Measurements from ENCODE around the gene CLASRP.

The CLASRP gene

DNA sequence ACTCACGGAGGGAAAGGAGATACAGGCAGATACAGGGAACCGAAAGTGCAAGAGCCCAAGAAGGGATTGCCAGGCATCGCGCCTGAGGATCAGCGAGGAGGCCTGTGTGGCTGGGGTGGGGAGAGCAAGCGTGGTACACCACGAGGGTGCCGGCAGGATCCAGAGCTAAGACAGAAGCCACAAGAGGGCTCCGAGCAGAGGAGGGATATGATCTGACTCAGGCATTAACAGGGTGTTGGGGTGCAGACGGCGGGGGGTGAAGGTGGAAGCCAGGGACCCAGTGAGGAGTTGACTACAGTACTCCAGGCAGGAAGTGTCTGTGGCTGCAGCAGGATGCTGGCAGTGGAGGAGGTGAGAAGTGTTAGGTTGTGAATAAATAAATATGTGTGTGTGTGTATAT is 48.7 kb downstream of the CLASRP start:
- peak in 3 of 4 experiments; percentile 41 to 64 (median 51) for DNase-seq

DNA sequence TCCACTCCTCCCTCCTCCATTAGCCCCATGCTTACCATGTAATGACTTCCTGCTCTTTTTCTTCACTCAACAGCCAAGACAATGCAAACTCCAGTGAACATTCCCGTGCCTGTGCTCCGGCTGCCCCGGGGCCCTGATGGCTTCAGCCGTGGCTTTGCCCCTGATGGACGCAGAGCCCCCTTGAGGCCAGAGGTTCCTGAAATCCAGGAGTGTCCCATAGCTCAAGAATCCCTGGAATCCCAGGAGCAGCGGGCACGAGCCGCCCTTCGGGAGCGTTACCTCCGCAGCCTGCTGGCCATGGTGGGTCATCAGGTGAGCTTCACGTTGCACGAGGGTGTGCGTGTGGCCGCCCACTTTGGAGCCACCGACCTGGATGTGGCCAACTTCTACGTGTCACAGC is 51.2 kb downstream of the CLASRP start:
- DNase-seq = no peak

DNA sequence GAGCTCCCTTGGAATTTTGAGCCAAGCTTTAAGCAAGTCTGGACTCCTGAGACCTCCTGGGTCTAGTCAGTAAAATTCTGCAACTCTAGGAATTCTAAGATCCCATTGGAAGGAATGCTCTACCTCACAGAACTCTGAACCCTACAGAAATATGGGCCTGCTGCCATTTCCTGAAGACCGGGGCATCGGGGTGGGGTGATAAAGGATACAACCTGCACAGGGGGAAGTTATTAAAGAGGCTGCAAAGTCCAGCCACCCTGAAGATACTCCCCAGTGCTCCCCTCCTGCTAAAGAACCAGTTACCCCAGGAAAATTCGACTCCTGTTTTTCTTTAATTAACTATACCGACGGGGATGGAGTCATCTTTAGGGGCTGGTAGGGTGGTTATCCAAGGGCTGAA is 51.8 kb downstream of the CLASRP start:
- no peak for DNase-seq

DNA sequence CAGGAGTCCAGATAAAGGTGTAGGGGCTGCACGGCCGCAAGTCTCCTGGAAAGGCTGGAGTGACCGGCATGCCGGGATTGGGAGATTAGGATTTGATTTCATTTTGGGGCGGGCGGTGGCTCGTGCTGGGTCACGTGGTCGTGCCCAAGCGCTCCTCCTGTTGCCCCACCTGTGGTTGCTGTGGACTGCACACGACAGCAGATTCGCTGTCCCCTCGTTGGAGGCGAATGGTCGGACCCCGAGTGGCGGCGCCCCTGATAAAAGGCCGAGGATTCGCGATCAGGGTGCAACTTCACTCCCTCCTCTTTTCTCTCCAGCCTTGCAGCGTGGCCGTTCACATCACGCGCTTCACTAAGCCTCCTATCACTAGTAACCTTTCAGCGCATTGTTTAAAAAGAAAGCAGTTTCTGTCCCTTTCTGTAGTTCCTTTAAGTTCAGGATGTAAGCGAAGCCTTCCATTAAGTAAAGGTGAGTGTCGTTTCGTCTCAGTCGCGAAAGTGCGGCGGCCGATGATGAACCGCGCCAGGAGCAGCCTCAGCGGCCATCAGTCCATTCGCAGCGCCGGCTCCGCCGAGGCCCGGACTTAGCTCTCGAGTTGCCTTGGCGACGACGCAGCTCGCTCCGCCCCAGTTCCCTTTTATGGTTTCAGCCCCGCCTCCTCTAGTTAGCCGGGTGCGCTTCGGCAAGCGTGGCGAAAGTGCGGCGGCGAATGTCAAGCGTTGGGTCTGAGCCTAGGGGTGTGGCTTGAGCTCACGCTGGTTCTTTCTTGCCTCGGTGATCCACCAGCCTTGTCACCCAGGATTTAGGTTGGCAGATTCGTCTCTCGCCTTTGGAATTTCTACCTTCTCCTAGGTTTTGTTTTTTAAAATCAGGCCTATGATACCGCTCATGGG is 52.4 kb downstream of the CLASRP start:
- peak; percentile 99 to 100 (median 100) for DNase-seq

DNA sequence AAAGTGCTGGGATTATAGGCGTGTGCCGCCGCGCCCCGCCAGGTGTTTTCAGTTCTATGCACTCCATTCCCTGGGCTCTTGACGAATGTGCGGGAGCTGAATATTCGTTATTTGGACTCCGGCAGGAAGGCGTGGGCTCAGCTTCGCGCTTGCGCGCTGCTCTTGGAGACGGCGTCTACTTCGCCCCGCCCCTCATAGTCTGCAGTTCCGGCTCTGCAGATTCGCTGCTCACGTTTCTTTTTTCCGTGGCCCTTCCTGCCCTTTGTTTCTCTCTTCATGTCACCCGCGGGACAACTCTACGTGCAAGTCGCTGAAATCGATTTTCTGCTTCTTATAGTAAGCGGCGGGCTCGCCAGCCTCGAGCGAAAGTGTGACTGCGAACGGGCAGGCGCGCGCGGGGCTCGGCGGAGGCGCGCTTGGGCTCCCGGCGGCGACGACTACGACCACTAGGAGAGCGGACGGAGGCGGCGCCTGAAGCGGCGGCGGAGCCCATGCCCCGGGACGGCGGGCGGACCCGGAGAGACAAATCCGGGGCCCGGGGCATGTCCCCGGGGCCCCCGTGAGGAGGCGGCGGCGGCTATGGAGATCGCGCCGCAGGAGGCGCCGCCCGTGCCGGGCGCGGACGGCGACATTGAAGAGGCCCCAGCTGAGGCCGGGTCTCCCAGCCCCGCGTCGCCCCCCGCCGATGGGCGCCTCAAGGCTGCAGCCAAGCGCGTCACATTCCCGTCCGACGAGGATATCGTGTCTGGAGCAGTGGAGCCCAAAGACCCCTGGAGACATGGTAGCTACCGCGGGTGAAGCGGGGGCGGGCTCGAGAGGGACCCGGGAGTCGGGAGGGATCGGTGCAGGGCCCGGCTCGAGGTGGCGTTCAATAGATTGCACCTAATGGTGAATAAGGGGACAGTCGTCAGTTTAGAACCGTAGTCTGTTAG is 54.2 kb downstream of the CLASRP start, which contains the start of gene PPP1R37:
TSS of gene PPP1R37 (plus strand) at position 433 of the 932 bp plus-strand sequence. CDS start at position 580, 147 bp downstream.
- DNase-seq = peak; percentile 96 to 99 (median 98)

DNA sequence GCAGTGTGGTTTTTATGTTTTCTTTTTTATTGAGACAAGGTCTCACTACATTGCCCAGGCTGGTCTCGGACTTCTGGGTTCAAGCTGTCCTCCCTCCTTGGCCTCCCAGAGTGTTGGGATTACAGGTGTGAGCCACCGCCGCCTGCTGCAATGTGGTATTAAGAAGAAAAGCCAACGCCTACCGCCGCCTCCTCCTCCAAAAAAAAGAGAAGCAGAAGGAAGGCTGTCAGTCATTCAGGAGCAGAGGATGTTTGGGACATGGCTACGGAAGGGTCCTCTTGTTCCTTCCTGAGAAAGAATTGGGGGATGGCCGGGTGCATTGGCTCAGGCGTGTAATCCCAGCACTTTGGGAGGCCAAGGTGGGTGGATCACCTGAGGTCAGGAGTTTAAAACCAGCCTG is 55.3 kb downstream of the CLASRP start:
- peak in 3 of 4 experiments; percentile 24 to 51 (median 46) for DNase-seq

DNA sequence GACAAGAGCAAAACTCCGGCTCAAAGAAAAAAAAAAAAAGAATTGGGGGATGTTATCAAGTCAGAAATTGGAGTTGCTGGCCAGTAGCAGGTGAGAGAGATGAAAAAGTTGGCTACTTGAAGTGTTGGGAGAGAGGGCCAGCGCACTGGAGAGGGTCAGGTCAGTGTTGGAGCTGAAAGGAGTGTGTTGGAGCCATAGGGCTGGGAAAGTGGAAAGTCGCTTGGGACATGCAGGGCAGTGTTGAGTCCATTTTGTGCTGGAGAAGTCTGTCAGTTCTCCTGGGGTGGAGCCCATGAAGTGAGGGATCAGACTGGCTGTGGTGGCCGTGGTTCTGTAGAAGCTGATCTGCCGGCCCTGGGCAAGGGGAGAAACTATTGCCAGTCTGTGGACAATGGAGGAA is 55.9 kb downstream of the CLASRP start:
- no peak for DNase-seq

DNA sequence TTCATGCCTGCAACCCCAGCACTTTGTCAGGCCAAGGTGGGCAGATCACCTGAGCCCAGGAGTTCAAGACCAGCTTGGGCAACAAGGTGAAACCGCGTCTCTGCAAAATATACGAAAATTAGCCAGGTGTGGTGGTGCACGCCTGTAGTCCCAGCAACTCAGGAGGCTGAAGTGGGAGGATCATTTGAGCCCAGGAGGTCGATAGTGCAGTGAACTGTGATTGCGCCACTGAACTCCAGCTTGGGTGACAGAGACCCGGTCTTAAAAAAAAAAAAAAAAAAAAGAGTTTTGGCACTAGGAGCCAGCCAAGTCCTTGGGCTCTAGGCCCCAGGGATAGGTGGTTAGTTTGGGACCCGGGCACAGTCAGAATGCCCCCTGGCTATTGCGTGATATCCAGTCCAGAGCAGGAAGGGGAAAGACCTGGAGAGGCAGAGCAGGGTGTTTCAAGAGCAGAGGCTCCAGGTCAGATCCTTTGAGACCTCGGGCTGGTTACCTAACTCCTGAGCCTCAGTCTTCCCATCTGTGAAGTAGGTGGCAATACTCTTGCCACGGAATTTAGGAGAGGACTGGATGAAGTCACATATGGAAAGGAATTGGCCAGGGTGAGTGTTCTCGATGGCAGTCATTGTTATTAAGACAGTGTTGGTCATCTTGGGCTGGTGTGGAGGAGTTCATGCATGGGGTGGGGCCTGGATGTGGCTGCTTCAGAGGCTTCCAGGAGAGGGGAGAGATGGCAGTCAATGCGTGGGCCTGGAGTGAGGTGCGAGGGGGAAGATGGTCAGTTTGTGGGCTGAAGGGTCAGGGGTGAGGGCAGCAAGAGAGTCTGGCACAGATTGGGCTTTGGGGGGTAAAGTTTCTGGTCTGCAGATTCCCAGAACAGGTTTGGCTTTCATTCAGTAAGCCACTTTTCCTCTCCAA is 56.9 kb downstream of the CLASRP start:
- peak in 1 of 4 experiments; percentile 36 for DNase-seq

DNA sequence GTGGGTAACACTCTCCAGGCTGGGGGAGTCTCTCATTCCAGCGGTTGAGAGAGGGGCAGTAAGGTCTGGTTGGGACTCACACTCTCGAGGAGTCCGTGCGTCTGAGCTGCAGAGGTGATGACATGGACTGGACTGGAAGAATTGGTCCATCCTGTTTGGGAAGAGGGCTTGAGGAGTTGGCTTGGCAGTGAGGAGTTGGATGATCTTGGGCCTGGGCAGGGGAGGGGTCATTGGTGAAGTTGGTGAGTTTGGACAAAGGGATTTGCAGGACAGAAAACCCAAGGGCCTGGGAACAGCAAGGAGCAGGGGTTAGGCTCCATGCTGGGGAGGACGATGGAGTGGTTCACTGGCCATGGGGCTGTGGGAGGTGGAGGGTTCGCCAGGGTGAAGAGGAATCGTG is 57.9 kb downstream of the CLASRP start:
- DNase-seq = no peak

DNA sequence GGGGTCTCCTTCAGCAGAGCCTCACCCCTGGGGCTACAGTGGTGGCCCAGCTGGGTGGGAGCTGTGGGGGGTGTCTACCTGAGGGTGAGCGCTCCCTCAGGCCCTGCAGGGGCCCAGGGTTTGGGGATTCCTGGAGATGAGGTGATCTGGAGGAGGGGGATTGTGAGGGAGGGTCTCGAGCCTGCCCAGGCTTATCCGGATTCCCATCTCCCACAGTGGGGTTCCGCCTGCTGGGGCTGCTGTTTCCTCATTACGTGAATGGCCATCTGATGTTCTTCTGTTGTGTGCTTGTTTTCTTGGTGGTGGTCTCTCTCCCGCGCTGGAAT is 58.6 kb downstream of the CLASRP start:
- no peak for DNase-seq

DNA sequence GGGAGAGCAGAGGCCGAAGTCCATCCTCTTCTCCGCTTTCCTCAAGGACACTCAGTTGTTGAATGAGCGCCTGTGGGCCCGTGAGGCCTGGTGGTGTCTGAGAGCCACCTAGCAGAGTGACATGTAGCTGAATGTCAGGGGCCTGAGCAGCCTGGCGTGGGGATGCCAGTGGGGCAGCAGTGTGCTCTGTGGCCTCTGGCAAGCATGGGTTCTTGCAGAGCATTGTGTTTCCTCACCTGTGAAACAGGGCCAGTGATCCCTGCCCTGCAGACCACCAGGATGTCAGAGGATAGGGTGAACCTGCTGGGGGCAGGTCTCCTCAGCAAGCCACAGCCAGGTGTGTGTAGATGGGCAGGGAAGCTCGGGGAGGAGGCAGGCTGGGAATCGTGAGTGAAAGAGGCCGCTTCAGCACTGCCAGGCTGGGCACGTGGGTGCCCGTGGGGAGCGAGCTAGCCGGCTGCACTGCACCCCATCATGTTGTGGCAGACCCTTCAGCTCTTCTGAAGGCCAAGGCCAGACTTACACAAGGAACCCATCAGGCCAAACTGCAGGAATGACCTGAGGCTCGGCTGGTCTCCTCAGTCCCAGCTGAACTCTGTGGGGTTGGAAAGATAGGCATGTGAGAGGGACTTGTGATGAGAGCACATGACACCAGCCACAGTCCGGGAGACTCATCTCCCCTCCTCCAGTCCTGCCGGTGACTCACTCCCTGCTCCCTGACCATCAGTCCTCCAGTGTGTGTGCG is 59.1 kb downstream of the CLASRP start:
- DNase-seq = peak; percentile 89 to 96 (median 94)

DNA sequence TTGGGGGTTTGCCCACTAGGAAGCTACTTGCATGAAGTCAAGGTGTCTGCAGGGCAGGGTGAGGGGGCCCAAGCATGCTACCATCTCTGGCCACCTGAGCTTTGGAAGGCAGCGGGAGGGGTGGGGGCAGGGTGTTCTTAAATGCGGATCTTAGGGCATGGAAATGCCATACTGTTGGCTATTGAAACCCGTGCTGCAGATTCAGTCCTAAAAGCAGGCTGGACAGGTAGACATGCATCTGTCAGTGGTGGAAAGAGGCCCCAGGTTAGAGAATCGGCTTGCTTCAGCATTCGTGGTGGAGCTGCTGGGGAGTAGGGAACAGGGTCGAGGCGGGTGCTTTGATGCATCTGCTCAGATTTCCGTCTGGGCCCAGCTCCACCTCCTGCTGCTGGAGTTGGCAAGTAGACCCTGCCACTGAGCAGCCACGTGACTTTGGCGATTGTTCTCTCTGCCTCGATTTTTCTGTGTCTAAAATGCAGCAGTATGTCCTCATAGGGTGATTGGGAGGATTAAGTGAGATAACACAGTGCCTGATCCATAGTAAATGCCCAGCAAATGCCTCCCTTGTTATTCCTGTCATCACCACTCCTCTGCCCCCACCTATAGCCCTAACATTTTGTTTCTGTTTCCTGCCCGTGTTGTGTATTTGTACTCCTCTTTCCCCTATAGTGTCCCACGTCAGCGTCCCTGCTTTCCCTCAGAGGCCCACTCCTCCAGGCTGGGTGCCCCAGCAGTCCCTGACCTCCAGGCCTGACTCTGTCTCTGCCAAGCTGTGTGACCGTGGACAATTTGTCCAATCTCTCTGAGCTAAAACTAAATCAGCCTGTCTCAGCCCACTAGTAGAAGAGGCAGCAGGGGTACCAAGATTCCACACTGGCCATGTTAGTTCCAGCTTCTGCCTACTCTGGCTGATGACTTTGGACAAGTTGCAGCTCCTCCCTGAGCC is 59.9 kb downstream of the CLASRP start:
- no peak for DNase-seq

DNA sequence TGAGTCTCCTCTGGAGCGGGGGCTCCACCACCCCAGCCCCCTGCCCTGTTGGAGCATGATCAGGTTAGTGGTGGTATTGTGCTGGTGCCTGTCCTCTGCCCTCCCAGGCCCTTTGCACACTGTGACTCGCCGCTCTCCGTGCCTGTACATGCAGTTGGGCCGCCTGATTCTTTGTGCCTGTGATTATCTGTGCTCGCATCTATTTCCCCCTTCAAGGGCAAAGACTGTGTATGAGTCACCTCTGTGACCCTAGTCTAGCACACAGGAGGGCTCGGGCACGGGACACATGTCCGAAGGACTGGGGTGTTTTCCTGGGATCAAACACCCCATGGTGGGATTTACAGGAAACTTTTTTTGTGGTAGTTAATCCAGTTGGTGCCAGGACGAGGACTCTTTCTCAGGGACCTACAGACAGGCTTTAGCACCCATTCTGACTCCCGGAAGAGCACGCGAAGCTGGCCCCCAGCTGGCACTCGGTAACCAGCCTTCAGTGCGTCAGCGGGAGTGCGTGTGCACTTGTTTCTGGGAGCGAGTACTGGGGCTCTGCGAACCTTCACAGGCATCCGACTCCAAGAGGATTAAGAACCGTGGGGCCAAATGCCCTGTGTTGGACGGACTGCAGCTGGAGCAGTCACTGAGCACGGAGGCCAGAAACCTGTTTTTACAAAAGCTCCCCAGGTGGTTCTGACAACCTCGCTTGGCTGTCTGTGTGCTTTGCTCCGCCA is 60.8 kb downstream of the CLASRP start:
- DNase-seq = no peak

DNA sequence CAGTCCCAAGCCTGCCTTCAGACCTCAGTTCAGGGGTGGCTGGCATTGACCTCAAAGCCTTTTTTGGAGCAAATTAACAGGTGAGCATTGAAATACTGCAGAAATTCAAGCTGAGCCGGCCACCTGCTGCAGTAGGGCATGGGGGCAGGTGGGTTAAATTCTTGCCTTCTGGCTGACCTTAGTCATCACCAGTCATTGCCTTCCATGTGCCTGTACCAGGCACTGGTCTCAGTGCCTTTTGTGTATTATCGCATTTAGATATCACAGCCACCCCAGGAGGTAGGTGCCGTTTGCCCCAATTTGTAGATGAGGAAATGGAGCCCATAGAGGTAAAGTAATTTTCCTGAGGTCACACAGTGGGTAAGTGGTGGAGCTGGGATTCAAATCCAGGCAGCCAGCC is 61.4 kb downstream of the CLASRP start:
- no peak for DNase-seq

DNA sequence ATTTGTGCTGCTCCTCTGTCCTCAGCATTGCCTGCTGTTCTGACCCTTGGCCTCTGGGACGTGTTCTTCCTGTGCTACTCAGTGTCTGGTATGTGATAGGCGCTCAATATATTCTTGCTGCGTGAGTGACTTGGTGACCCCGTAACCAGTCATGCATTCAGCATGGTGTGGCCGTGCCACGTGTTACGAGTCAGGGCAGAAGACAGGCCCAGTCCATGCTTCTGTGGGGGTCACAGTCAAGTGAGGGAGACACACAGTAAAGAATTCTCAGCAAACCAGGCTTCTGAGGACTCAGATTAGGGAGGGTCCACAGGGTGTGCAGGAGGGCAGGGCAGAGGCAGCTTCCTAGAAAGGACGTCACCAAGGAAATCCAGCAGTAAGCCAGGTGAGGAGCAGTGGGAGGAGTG is 62.0 kb downstream of the CLASRP start:
- no peak for DNase-seq

DNA sequence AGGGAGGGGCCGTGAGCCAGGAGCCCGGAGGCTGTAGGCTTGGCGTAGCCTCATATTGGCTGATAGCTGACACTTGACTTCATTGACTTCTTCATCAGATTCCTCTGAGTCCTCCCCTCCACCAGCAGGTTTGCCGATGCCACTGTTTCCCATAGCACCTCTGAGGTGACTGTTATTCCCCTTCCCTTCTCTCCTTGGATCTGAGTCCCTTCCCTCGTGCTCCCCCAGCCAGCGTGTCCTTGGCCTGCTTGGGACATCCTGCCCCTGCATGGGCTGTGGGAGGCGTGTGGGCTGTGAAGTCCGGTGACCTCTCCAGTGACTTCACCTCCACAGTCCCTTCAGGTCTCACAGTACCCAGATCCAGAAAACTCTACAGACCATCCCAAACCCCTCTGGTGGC is 63.0 kb downstream of the CLASRP start:
- peak in 2 of 4 experiments; percentile 22 to 65 for DNase-seq

DNA sequence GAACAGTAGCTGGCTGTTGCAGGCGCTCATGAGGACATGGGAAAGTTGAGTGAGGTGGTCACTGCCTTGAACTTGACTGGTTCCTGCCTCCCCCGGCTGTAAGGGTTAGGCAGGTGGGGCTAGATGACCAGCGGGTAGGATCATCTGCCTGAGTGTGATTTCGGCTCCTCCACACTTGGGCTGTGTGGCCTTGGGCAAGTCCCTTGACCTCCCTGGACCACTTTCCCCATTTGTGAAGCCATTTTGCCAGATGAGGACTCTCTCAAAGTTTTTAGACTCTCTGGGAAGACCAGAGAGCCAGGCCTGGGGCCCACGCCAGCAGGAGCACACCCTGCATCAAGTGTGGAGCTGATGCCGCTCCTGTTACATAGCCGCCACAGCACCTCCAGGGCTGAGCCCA is 63.6 kb downstream of the CLASRP start:
- no peak for DNase-seq

DNA sequence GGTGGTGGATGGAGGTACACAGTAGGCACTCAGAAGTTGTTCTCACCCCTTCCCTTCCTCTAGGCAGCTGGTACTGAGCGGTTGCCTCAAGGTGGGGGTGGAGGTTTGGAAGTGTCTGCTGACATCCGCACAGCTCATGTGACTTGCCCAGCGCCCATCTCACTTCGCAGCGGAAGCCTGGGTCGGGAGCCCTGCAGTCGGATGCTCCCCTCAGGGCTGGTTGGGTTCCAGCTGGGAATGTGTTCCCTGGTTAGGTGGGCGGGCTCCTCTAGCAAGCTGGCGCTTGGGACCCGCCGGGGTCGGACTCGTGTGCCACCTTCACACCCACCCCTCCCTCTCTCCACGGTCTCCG is 64.3 kb downstream of the CLASRP start:
- peak; percentile 25 to 75 (median 48) for DNase-seq

DNA sequence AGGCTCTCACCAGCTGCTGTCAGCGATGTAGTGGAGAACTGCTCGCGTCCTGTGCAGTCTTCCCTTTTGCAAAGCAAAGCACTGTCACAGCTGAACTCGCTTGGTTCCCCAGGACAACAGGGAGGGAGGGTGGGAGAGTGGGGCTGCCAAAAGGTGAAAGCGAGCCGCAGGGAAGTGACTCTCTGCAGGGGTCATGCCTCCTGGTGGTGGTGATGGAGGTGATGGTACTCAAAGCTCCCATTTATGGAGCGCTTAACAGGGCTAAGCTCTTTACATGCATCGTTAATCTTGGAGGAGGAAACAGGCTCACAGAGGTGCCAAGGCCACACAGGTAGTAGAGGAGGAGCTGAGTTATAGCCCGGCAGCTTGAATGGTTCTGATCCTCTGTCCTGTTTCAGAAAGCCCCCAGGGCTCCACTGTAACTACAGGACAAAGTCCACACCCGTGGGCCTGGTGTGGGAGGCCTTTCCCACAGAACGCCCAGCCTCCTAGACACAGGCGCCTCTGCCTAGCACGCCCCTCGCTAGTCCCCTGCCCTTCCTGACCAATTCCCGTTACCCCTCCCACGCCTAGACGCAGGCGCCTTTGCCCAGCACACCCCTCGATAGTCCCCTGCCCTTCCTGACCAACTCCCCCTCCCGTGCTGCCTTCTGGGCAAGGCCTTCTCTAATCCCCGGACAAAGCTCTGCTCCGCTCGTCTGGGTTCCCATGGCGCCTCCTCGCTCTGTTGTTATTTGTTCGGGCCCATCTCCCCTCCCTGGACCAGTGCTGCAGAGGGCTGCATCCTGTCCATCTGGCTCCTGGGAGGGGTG is 64.9 kb downstream of the CLASRP start:
- DNase-seq = no peak
